Omental fat pad (tissue), 4 donors: ENCODE data around the gene IFI6. TPM values are rescaled to one million over a fixed set of nuclear protein-coding genes. Genes with fewer than 3 reads are reported as not detected.

ENCODE experiments used
- ATAC-seq: fragments of 150-250 bp; one replicate; pipeline ENCODE4 v1.9.1; 2016; ENCODE audit warnings: mild to moderate bottlenecking, moderate library complexity; ENCODE audit not compliant: low FRiP score
- DNase-seq: peaks from one replicate; pipeline ENCODE4 v3.0.0-alpha.2; 2019; ENCODE audit warnings: low spot score
- total RNA-seq, 4 donors: library from RNA; depleted of rRNA; stranded (reverse); fragments of >200 nt; gene quantifications; one replicate each; pipeline ENCODE4 v1.1.0, GENCODE V29; 2016
- TF ChIP-seq, protein P1 (sequence below), 3 donors: fragments of 450-650 bp; IDR thresholded peaks; one replicate each; pipeline ENCODE4 v1.5.1; 2016 to 2017; ENCODE audit warnings: antibody characterized with exemption in 3 of 3, mild to moderate bottlenecking in 3 of 3, moderate library complexity in 2 of 3

The IFI6 gene
- total RNA-seq, 4 donors from 2014 or later, result 28.2 to 88.4 (median 69.6) TPM

DNA sequence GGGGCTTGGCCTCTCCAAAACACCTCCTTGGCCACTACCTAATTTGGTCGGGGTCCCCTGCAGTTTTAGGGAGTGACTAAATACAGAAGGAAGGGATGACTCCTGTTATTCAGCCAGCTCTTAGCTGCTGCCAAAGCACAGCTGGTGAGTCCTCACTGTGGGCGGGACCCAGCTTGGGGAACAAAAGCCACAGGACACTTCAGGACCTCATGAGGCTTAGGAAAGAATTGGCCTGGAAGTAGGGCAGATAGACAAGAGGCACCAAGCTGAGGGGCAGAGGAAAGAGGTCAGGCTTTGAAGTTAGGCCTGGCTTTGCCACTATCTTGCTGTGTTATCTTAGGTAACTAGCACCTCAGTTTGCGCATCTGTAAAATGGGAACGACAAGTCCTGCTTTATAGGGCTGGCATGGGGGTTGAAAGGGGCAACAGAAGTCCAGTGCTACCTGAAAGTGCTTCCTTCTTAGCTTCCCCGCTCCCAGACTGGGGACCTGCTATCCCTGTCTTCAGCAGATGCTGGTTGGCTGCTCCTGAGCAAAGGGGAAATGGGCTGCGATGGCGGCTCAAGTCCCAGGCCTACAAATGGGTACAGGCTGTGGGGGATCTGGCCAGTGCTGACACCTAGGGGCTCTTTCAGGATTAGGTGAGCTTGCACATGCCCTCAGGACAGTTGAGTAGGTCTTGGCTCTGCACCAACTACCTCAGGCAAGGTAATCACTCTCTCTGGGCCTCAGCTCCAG, 15.7 kb downstream of the IFI6 start:
- DNase-seq (no peak), ATAC-seq (no peak)
- TF ChIP-seq, protein P1, sequence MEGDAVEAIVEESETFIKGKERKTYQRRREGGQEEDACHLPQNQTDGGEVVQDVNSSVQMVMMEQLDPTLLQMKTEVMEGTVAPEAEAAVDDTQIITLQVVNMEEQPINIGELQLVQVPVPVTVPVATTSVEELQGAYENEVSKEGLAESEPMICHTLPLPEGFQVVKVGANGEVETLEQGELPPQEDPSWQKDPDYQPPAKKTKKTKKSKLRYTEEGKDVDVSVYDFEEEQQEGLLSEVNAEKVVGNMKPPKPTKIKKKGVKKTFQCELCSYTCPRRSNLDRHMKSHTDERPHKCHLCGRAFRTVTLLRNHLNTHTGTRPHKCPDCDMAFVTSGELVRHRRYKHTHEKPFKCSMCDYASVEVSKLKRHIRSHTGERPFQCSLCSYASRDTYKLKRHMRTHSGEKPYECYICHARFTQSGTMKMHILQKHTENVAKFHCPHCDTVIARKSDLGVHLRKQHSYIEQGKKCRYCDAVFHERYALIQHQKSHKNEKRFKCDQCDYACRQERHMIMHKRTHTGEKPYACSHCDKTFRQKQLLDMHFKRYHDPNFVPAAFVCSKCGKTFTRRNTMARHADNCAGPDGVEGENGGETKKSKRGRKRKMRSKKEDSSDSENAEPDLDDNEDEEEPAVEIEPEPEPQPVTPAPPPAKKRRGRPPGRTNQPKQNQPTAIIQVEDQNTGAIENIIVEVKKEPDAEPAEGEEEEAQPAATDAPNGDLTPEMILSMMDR (IDR thresholded peaks at IDR 0.05), result no peak

DNA sequence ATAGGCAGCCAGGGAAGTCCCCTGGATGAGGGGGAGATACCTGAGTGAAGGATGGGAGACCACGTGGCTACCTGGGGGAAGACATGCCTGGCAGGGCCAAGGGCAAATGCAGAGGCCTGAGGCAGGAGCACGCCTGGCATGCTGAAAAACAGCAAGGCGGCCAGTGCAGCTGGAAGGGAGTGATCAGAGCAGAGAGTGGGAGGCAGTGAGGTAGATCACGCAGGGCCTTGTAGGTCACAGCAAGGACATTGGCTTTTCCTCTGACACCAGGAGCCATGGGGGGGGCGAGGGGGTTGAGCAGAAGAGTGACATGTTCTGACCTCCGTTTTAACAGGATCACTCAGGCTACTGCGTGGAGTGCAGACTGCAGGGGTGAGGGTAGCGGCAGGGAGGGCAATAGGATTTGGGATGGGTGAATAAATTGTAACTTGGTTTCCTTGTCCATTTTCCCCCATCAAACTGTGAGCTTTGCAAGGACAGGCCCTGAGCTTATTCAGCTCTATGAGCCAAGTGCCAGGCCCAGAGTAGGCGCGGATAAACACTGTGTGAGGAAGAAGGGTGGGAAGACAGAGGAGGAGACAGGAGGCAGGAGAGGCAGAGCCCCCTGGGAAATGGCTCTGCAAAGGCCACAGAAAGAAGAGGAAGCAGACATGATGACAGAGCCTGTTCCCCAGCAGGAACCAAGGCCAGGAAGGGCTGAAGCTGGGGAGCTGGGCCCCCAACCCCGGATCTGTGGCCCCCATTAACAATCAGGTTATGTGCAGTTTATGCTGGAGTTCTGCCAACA, 16.6 kb downstream of the IFI6 start:
- no peak for ATAC-seq
- TF ChIP-seq, protein P1 (IDR thresholded peaks at IDR 0.05), result no peak
- no peak for DNase-seq

DNA sequence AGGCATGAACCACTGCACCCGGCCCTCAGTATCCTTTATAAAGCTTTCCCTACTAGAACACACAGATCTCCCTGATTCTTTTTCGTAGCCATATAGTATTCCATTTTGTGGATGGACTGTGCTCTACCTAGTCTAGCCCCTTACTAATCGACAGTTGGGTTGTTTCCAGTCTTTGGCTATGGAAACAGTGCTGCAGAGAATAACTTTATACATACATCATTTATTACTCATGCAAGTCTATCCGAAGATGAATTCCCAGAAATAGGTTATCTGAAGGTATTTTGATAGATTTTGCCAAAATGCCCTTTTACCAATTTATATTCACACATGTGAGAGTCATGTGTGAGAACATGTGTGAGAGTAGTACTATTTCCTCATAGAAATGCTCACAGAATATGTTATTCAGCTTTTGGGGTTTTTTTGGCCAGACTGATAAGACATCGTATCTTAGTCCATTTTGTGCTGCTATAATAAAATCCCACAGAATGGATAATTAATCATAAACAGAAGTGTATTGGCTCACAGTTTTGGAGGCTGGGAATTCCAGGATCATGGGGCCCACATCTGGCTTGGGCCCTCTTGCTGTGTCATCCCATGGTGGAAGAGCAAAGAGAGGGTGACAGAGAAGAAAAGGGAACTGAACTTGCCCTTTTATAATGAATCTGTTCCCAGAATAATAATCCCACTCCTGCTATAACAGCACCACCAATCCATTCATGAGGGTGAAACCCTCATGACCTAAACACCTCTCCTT, 19.7 kb downstream of the IFI6 start:
- no peak for DNase-seq
- no peak for ATAC-seq
- TF ChIP-seq, protein P1 (IDR thresholded peaks at IDR 0.05), result no peak

- DNase-seq (no peak), ATAC-seq (peak; percentile 50)
- TF ChIP-seq, protein P1 (IDR thresholded peaks at IDR 0.05), result no peak
Observed at GRCh38 chr1:27650539-27651175, 21.3 kb downstream of the IFI6 start.

DNA sequence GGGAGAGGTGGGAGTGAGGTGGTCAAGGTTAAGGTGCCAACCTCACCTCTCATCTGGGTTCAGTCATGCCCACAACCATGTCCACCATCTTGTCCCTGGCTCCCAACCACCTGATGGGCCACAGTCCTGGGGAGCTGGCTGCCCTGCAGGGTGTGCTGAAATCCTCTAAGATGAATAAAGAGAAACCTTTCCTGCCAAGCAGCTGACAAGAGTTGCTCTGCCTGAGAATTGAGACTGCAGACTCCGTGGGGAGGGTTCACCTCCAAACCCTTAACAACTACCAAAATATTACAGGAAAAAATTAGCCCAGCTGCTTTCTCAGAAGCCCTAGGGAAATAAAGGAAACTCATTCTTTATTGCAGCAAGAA, 21.8 kb downstream of the IFI6 start:
- TF ChIP-seq, protein P1 (IDR thresholded peaks at IDR 0.05), result no peak
- no peak for DNase-seq
- no peak for ATAC-seq

DNA sequence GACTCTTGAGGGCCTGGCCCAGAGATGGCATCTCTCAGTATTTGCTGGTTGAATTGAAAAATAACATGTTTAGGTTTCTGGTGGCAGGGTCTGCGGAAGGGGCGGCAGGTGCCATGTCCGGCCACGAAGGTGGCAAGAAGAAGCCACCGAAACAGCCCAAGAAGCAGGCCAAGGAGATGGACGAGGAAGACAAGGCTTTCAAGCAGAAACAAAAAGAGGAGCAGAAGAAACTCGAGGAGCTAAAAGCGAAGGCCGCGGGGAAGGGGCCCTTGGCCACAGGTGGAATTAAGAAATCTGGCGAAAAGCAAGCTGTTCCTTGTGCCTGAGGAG, 22.7 kb downstream of the IFI6 start:
- TF ChIP-seq, protein P1 (IDR thresholded peaks at IDR 0.05), result no peak
- DNase-seq (no peak), ATAC-seq (no peak)
